AML-193 (cell line): Measurements from ENCODE around the gene ATXN1.
"Not testable (repeated sequence)": the region's sequence is repeated elsewhere in the genome, so short reads cannot be mapped to it uniquely, and the experiment has no call there.

ENCODE experiments used
- DNase-seq, 2 experiments: peaks; one replicate each; lab custom pipeline; 2025; lab: John Stamatoyannopoulos, UW

The ATXN1 gene

GRCh38 chr6:16760516-16761470, at the start of gene ATXN1:
Gene ATXN1 (minus strand): TSS chr6:16761460.
- DNase-seq = peak in 1 of 2 experiments; percentile 49

DNA sequence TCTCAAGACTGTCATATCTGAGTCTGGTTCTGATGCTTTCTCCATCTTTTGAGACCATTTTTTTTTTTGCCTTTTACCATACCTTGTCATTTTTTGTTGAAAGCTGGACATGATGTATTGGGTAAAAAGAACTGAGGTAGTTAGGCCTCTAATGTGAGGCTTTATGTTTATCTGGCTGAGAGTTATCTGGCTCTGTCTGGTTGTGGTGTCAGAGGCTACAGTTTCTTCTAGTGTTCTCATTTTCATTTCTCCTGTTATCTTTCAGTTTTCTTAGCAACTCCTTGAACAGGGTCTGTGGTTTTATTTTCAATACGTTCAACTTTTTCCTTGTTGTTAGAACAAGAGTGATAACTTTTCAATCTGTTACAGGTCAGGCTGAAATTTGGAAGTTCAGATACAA, 49.2 kb upstream of the ATXN1 start:
- no peak for DNase-seq

- DNase-seq = no peak
These were observed 48.6 kb upstream of the ATXN1 start for GRCh38 chr6:16809753-16810358.

DNA sequence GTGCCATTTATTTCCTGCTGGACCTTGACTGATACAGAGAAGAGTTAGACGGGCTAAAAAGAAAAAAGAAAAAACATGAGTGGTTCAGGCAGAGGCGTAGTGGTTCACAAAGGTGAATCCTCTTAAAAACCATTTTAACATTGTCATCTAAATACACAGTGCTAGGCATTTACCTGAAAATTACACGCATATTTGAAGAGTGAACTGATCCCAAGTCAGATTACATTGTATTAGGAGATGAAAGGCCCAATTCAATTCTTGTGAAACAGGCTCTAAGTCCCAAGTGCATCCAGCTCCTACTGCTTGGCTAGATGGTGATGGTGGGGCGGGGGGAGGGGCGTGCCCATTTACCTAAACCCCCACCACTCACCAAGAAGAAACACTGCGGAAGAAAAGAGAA, 46.7 kb upstream of the ATXN1 start:
- DNase-seq = no peak

DNA sequence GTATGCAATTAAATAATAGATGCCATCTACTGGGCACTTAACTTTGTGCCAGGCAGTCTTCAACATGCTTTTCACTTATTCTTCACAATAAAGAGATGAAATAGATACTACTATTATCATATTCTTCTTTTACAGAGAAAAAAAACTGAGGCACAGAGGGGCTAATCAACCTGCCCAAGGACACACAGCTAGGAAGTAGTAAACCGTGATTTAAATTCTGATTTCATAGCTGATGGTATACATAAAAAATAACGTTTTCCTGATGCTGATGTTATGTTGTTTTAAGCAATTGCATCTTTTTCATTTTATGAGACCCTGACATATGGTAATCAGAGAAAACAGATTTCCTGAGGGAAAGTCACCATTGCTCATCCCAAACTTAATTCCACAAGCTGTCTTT, 45.1 kb upstream of the ATXN1 start:
- no peak for DNase-seq

DNA sequence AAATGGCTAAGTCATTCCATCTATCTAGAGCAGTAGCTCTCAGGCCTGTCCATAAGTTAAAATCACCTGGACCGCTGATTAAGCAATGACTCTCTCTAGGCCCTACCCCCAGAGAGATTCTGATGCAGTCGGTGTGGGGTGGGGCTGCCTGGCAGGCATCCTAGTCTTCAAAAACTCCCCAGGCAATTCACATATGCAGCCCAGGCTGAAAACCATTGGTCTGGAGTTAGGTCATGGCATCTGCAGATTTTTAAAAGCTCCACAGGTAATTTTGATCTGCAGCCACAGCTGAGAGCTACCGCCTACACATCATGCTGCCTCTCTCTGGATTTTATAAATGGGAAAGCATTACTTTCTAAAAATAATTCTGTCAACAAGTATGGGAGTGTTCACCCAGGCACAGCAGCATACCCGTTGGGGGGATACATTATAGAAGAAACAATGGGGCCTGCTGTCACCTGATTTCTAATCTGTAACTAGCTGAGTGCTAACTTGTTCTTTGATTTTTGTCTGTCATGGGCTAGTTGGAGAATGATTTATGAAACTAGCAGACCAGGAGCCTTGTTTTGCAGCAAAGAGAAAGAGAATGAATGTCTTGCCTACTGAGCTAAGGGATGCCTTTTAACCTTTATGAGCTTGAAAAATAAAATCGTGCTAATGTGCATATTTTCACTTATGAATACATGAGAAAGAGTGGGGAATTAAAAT, 44.1 kb upstream of the ATXN1 start:
- no peak for DNase-seq

DNA sequence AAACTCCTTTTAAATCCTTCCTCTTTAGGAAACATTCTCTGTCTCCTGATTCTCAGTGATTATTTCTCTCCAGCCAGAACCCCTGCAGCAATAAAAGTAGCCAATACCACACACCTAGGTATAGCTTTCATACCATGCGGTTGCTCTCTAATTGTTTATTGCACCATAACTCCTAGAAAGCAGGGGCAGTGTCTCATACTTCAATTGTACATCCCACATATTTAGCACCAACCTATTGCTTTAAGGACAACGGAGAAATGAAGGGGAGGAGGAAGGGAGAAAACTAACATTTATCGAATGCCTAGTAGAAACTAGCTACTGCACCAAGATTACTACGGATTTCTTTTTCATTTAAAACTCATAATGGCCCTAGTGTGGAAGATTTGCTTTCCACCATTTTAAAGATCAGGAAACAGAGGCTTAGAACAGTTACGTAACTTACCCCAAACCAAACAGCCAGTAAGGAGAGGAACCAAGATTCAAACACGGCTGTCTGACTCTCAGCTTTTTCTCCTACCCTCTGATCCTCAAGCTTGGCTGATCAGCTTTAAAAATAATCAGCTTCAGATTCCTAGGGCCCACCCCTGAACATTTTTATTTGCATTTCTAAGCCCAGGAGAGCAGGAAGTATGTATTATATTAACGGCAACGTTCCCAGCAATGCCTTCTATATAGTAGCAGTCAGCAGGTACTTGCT, 43.4 kb upstream of the ATXN1 start:
- peak; percentile 57 to 68 for DNase-seq

DNA sequence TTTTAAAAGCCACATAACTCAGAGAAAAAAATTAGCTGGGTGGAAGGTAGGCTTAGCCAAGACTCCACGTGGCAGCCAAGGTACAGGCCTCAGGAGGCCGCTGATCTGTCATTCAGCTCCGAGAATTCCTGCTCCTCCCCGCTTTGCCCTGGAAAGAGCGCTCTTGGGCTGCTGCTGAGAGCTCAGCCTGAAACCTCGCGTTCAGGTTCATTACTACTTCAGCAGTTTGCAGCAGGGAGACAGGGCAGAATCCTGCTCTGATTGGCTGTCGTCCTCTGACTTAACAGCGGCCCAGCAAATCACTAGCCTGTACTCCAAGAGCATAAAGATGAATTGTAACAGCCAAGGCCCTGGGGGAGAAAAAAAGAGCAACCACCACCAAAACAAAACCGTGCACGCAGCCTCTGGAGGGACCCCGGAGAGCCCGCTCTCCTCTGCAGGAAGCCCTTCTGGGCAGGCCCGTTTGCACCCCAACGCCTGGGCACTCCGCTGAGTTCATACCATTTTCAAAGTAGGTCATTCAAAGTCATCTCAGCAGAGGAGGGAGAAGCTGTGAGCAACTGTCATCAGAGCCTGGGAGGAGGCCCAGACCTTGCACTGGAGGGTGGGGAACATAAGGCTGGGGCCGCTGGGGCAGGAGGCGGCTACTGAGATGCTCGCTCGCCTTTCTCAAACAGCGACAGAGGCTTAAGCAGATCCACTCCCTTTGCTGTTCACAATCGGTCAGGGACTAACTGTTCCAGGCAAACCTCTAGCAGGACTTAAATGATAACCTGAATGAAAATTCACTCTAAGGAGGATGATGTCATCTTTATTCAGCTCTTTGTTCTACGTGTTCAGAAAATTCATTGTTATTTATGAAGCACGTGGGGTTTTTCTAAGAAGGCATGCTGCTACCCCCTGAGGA, 42.3 kb upstream of the ATXN1 start:
- DNase-seq = no peak

DNA sequence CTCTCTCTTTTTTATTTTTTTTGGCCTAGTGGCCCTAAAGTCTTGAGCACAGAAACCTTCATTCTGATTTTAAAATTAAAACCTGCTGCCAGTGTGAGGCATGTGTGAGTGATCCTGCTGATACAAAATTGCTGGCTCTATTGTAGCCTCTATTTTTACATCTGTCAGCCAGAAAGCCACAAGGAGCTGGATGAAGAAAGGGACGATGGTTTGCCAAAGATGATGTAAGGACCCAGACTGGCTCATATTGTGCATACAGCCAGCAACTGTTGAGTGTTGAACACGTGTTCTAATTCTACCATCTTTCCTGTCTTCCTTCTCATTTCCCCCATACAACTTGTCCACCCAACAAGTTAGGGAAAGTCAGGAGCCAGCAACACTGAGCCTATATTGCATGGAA, 40.8 kb upstream of the ATXN1 start:
- DNase-seq = no peak

GRCh38 chr6:16800942-16801341, 39.7 kb upstream of the ATXN1 start:
- DNase-seq = peak; percentile 62 to 70

DNA sequence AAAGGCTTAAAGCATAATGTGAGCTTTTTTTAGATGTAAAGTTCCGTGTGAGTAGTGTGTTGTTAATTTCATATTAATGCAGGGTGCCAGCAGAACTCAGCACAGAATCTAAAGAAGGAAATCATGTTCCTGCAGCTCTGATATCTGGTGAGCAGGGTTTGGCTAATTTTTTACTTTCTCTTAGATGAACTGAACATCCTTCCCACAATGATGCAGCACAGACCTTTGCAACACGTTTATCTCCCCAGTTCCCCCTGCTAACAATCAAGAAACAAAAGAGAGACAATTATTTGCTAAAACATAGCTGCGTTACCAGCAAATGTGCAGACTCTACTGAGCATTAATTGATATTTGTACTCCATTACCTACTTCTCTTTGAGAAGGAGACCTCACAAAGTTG, 39.1 kb upstream of the ATXN1 start:
- DNase-seq = no peak

GRCh38 chr6:16799279-16800193, 38.3 kb upstream of the ATXN1 start:
- DNase-seq = no peak

- DNase-seq = no peak
These were observed 32.7 kb upstream of the ATXN1 start for GRCh38 chr6:16793828-16794412.

- DNase-seq = no peak
These were observed 28.2 kb upstream of the ATXN1 start for GRCh38 chr6:16789329-16790038.

GRCh38 chr6:16787128-16787682, 25.9 kb upstream of the ATXN1 start:
- no peak for DNase-seq

DNA sequence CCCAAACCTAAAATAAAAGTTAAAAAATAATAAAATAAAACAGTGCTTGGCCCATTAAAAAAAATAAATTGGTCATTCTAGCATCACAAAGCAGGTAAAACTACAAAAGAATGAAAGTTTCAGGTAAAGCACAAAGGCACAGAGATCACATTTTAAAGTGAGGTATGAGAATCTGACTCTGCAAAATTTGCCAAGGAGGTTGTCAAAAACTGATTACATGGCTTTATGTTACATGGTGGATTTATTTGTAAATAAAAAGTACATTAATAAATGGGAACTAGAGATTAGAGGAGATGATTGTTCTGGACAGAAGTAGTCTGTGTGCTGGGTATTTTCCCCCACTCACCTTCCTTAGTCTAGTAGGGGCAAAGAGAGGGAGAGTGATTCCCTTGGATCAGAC, 24.2 kb upstream of the ATXN1 start:
- no peak for DNase-seq

- not testable (repeated sequence) for DNase-seq
These were observed 23.7 kb upstream of the ATXN1 start for GRCh38 chr6:16784957-16785356.

DNA sequence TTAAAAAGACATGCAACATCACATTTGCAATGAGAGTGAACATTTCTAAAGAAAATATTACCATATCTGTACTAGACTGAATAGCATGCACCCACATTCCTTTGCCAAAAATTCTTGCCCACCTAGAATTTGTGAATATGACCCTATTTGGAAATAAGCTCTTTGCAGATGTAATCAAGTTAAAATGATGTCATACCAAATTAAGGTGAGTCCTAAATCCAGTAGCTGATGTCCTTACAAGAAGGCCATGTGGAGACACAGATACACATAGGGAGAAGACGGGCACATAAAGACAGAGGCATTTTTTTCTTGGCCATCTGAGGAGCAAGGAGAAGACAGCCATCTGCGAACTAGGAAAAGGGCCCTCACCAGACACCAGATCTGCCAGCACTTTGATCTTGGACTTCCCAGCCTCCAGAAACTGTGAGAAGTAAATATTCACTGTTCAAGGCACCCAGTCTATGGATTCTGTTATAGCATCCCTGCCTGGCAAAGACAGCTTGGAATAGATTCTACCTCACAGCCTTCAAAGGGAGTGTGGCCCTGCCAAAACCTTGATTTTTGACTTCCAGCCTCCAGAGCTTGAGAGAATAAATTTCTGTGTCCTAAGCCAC, 22.8 kb upstream of the ATXN1 start:
- no peak for DNase-seq
